ENCODE results near the gene PRDM11. TPM values are rescaled to one million over a fixed set of nuclear protein-coding genes. Genes with fewer than 3 reads are reported as not detected.

The PRDM11 gene
- total and polyA plus RNA-seq, 2 of the 8 experiments (the other 6 are each of a cell fraction or from before 2014, with no cell fraction given): 3.6 to 11.7 TPM

DNA sequence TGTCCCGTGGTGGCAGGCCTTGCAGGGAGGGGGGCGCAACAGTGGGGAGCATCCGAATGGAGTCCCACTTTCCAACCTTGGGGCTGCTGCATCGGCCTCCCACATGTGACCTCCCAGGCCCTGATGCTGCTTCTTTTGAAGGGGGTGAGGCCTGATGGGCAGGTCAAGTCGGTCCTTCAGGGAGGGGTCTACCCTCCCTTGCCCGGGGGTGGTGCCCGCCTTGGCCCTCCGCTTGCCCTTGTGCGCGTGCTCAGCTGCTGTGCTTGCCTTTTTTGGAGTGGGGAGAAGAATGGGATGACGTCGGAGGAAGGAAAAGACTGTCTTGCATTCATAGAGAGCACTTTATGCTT lies 66.9 kb downstream of the PRDM11 start (continued):
- TF ChIP-seq ZNF274 (IDR thresholded peaks at IDR 0.05; ENCODE audit: borderline replicate concordance, extremely low read depth, low read length) (no peak), ASH2L (IDR thresholded peaks at IDR 0.05; ENCODE audit: low read length) (no peak)

Data from H1 (cell line).